H7 (cell line): Measurements from ENCODE around the gene KDM6B. TPM values are rescaled to one million over a fixed set of nuclear protein-coding genes. Genes with fewer than 3 reads are reported as not detected.

Experiments used
- DNase-seq: peaks from one replicate; pipeline ENCODE4 v3.0.0; 2012
- H3K27me3 ChIP-seq: 2 replicates; pipeline ENCODE4 v1.6.0; 2011; ENCODE audit warnings: mild to moderate bottlenecking, low read length; ENCODE audit not compliant: control insufficient read depth, insufficient read depth
- H3K36me3 ChIP-seq: replicated peaks from 2 replicates; pipeline ENCODE4 v1.5.1; 2011; ENCODE audit warnings: low read length; ENCODE audit not compliant: control insufficient read depth, insufficient read depth
- H3K4me3 ChIP-seq: 2 replicates; pipeline ENCODE4 v1.5.1; 2011; ENCODE audit warnings: low read depth, mild to moderate bottlenecking, control low read depth, low read length, moderate library complexity; ENCODE audit not compliant: insufficient read depth
- total RNA-seq: library from RNA; depleted of rRNA; stranded (reverse); fragments of >200 nt; shearing (Covaris generic); gene quantifications from 2 replicates; pipeline ENCODE4 v1.2.3, GENCODE V29; 2014

The KDM6B gene
- total RNA-seq, 1 experiment from 2014 or later, result 1.6 TPM

- Histone ChIP-seq H3K36me3 (no peaks in the 10 kb centered on the region), H3K27me3 (peaks cover 49% of the 10 kb centered on the region), H3K4me3 (peak overlapping the region; percentile 68)
- DNase-seq, result peak; percentile 22
These were observed 16.9 kb downstream of the KDM6B start for GRCh38 chr17:7850701-7851437.

GRCh38 chr17:7851438-7852261, 17.6 kb downstream of the KDM6B start:
- Histone ChIP-seq H3K27me3 (peaks cover 56% of the 10 kb centered on the region), H3K36me3 (no peaks in the 10 kb centered on the region), H3K4me3 (peak overlapping the region; percentile 68)
- DNase-seq, result peak; percentile 97

- H3K27me3 ChIP-seq, result peaks cover 56% of the 10 kb centered on the region
- no peaks in the 10 kb centered on the region for H3K36me3 ChIP-seq
- H3K4me3 ChIP-seq, result no peak overlapping the region
- DNase-seq, result peak; percentile 57
These were observed 18.2 kb downstream of the KDM6B start for GRCh38 chr17:7852262-7852670.

GRCh38 chr17:7852919-7853690, 19.1 kb downstream of the KDM6B start:
- peak overlapping the region; percentile 19 for H3K4me3 ChIP-seq
- H3K36me3 ChIP-seq, result no peaks in the 10 kb centered on the region
- peak; percentile 84 for DNase-seq
- peaks cover 56% of the 10 kb centered on the region for H3K27me3 ChIP-seq

- no peaks in the 10 kb centered on the region for H3K36me3 ChIP-seq
- H3K27me3 ChIP-seq, result peaks cover 56% of the 10 kb centered on the region
- peak overlapping the region; percentile 12; the same call in 1 of the 2 replicates for H3K4me3 ChIP-seq
- DNase-seq, result peak; percentile 80
These were observed 19.6 kb downstream of the KDM6B start for GRCh38 chr17:7853691-7854038.

GRCh38 chr17:7854078-7854777, 20.2 kb downstream of the KDM6B start:
- Histone ChIP-seq H3K27me3 (peaks cover 56% of the 10 kb centered on the region), H3K36me3 (no peaks in the 10 kb centered on the region), H3K4me3 (peak overlapping the region; percentile 82)
- DNase-seq, result peak; percentile 76

- Histone ChIP-seq H3K36me3 (peaks cover 3% of the 10 kb centered on the region; the same call in 1 of the 2 replicates), H3K4me3 (peak within 1 kb of the TSS; percentile 82), H3K27me3 (peaks cover 56% of the 10 kb centered on the region)
- DNase-seq, result peak; percentile 93
These were observed 21.0 kb downstream of the KDM6B start, which contains the start of gene TMEM88 for GRCh38 chr17:7854851-7855659. Gene TMEM88, plus strand, starts transcription at chr17:7855066. Its CDS starts 9 bp downstream, at chr17:7855075.

GRCh38 chr17:7855660-7856010, 21.6 kb downstream of the KDM6B start:
- Histone ChIP-seq H3K27me3 (peaks cover 54% of the 10 kb centered on the region), H3K36me3 (peaks cover 4% of the 10 kb centered on the region; the same call in 1 of the 2 replicates), H3K4me3 (peak overlapping the region; percentile 82)
- peak; percentile 53 for DNase-seq

GRCh38 chr17:7856011-7856810, 22.2 kb downstream of the KDM6B start:
- Histone ChIP-seq H3K27me3 (peaks cover 49% of the 10 kb centered on the region), H3K36me3 (peaks cover 4% of the 10 kb centered on the region; the same call in 1 of the 2 replicates), H3K4me3 (peak overlapping the region; percentile 82)
- peak; percentile 58 for DNase-seq

- peaks cover 4% of the 10 kb centered on the region; the same call in 1 of the 2 replicates for H3K36me3 ChIP-seq
- peak within 1 kb of the TSS; percentile 82 for H3K4me3 ChIP-seq
- peak; percentile 94 for DNase-seq
- peaks cover 45% of the 10 kb centered on the region for H3K27me3 ChIP-seq
These were observed 23.0 kb downstream of the KDM6B start, which contains the start of gene NAA38 for GRCh38 chr17:7856811-7857712. Gene NAA38, minus strand, starts transcription at chr17:7857559. Its CDS starts 96 bp downstream, at chr17:7857463.

GRCh38 chr17:7857713-7858521, 23.9 kb downstream of the KDM6B start, which contains the start of gene CYB5D1:
Gene CYB5D1, plus strand, starts transcription at chr17:7858003. Its CDS starts 132 bp downstream, at chr17:7858135.
- H3K27me3 ChIP-seq, result peaks cover 37% of the 10 kb centered on the region
- peak within 1 kb of the TSS; percentile 82 for H3K4me3 ChIP-seq
- peaks cover 4% of the 10 kb centered on the region; the same call in 1 of the 2 replicates for H3K36me3 ChIP-seq
- DNase-seq, result peak; percentile 76
